Muscle layer of duodenum (tissue), 2 donors: Measurements from ENCODE around the gene UNC45B.
"Not testable (repeated sequence)": the region's sequence is repeated elsewhere in the genome, so short reads cannot be mapped to it uniquely, and the experiment has no call there.

Experiments
- H3K27ac ChIP-seq: one replicate; pipeline ENCODE4 v1.7.0; 2013; ENCODE audit warnings: mild to moderate bottlenecking, low read length
- H3K27me3 ChIP-seq: one replicate; pipeline ENCODE4 v1.7.0; 2013; ENCODE audit warnings: low read depth, mild to moderate bottlenecking, control low read depth, low read length
- H3K36me3 ChIP-seq, 2 donors: one replicate each; pipeline ENCODE4 v1.7.0; 2013; ENCODE audit warnings: low read length in 2 of 2, control low read depth in 1 of 2, mild to moderate bottlenecking in 1 of 2; ENCODE audit not compliant: insufficient read depth in 2 of 2, control insufficient read depth in 1 of 2
- H3K4me1 ChIP-seq, 2 donors: one replicate each; pipeline ENCODE4 v1.7.0; 2013; ENCODE audit warnings: low read length in 2 of 2, mild to moderate bottlenecking in 2 of 2, control low read depth in 1 of 2, moderate library complexity in 1 of 2; ENCODE audit not compliant: insufficient read depth in 2 of 2, control insufficient read depth in 1 of 2
- H3K4me3 ChIP-seq, 2 donors: one replicate each; pipeline ENCODE4 v1.7.0; 2013; ENCODE audit warnings: low read length in 2 of 2, low read depth in 1 of 2, mild to moderate bottlenecking in 1 of 2
- H3K9me3 ChIP-seq, 2 donors: one replicate each; pipeline ENCODE4 v1.7.0; 2013; ENCODE audit warnings: low read length in 2 of 2, control low read depth in 1 of 2, mild to moderate bottlenecking in 1 of 2; ENCODE audit not compliant: control insufficient read depth in 1 of 2
- donor health status: healthy.

Gene UNC45B

GRCh38 chr17:35227546-35227945 is 79.9 kb downstream of the UNC45B start:
- Histone ChIP-seq H3K36me3 (no peaks in the 10 kb centered on the region), H3K27me3 (no peaks in the 10 kb centered on the region), H3K4me1 (no peaks in the 10 kb centered on the region), H3K9me3 (peaks cover 0 to under 1% of the 10 kb centered on the region in 2 donors), H3K27ac (no peak overlapping the region), H3K4me3 (no peak overlapping the region)

GRCh38 chr17:35229638-35230037 is 82.0 kb downstream of the UNC45B start:
- Histone ChIP-seq H3K4me3 (no peak overlapping the region), H3K27me3 (no peaks in the 10 kb centered on the region), H3K9me3 (no peaks in the 10 kb centered on the region), H3K27ac (no peak overlapping the region), H3K4me1 (no peaks in the 10 kb centered on the region), H3K36me3 (no peaks in the 10 kb centered on the region)

- H3K27ac ChIP-seq, H3K27me3 ChIP-seq, H3K4me3 ChIP-seq, H3K4me1 ChIP-seq, H3K9me3 ChIP-seq, H3K36me3 ChIP-seq: not testable (repeated sequence)
Measured at GRCh38 chr17:35234315-35234714, 86.7 kb downstream of the UNC45B start.

GRCh38 chr17:35235289-35235688 is 87.7 kb downstream of the UNC45B start:
- H3K4me1 ChIP-seq: no peaks in the 10 kb centered on the region
- H3K4me3 ChIP-seq: no peak overlapping the region
- no peak overlapping the region for H3K27ac ChIP-seq
- H3K27me3 ChIP-seq: no peaks in the 10 kb centered on the region
- H3K36me3 ChIP-seq: no peaks in the 10 kb centered on the region
- H3K9me3 ChIP-seq: no peaks in the 10 kb centered on the region

- Histone ChIP-seq H3K36me3 (no peaks in the 10 kb centered on the region), H3K4me1 (no peaks in the 10 kb centered on the region), H3K27me3 (no peaks in the 10 kb centered on the region), H3K9me3 (no peaks in the 10 kb centered on the region), H3K27ac (no peak overlapping the region), H3K4me3 (no peak overlapping the region)
Measured at GRCh38 chr17:35235917-35236316, 88.3 kb downstream of the UNC45B start.

GRCh38 chr17:35236821-35237220 is 89.2 kb downstream of the UNC45B start:
- H3K27me3 ChIP-seq: no peaks in the 10 kb centered on the region
- no peaks in the 10 kb centered on the region for H3K9me3 ChIP-seq
- H3K36me3 ChIP-seq: no peaks in the 10 kb centered on the region
- no peak overlapping the region for H3K27ac ChIP-seq
- no peaks in the 10 kb centered on the region for H3K4me1 ChIP-seq
- H3K4me3 ChIP-seq: no peak overlapping the region

- peaks cover 3% of the 10 kb centered on the region in 2 donors for H3K4me1 ChIP-seq
- H3K27me3 ChIP-seq: no peaks in the 10 kb centered on the region
- H3K9me3 ChIP-seq: no peaks in the 10 kb centered on the region
- H3K27ac ChIP-seq: no peak overlapping the region
- H3K4me3 ChIP-seq: no peak overlapping the region
- H3K36me3 ChIP-seq: peaks cover 0 to 8% of the 10 kb centered on the region in 2 donors
Measured at GRCh38 chr17:35238821-35239220, 91.2 kb downstream of the UNC45B start.
